PC-3 (cell line): ENCODE data around the gene LUC7L.

Experiments used
- CTCF ChIP-seq: fragments of 300-600 bp; sonication (generic); conservative IDR thresholded peaks from 2 replicates; pipeline ENCODE4 v1.5.1; 2017; ENCODE audit warnings: antibody characterized with exemption, low read depth, mild to moderate bottlenecking, low read length
- EZH2phosphoT487 ChIP-seq: fragments of 300-600 bp; sonication (generic); IDR thresholded peaks from 2 replicates; pipeline ENCODE4 v1.6.1; 2018; ENCODE audit warnings: mild to moderate bottlenecking, antibody characterized with exemption, low read length, borderline replicate concordance

DNA sequence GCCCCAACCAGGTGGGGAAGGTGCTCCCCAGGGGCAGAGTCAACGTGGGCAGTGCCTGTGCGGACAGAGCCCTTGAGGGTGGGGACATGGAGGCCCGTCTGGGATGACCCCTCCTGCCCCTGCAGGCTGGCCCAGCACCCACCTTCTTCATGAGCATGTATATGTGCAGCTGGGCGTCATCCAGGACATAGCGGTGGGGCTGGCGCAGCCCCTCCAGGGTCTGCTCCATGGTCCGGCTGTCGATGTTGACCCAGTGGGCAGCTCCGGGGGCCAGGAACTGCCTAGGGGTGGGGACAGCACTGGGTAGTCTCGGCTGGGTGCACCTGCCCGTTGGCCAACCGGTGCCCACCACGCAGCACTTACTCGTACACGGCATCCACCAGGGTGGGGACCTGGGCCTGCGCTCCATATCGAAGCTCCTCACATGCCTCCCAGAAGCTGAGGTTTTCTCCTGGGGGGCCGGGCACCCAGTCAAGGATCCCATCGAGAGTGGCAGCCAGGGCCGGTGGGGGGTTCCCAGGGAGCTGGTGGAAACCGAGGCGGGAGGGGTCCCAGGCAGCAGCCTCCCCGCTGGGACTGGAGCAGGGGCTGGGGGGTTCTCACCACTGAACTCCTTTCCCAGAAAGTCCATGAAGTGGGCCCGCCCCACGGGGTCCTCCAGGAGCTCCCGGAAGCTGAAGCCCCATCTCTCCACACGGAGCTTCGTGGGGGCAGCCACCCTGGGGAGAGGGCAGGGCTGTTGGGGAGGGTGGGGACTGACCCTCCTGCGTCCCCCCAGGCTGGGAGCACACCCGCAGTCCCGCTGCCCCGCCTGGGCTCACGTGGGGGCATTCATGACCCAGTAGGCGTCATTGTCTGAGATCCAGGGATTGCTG lies 41.4 kb upstream of the LUC7L start:
- no peak for TF ChIP-seq EZH2phosphoT487
- no peak for TF ChIP-seq CTCF
